ENCODE results near the gene ROPN1L. TPM values are rescaled to one million over a fixed set of nuclear protein-coding genes. Genes with fewer than 3 reads are reported as not detected.

Gene ROPN1L
- total RNA-seq, 1 donor from 2014 or later, result not detected

DNA sequence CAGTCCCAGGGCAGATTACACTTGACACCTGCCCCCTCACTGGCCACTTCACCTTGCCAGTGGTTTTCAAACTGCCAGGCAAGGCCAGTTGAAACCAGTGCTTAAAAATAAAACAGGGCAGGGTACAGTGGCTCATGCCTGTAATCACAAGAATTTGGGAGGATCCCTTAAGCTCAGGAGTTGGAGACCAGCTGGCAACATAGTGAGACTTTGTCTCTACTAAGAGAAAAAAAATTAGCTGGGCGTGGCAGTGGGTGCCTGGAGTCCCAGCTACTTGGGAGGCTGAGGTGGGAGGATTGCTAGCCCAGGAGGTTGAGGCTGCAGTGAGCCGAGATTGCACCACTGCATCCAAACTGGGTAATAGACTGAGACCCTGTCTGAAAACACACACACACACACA is 58.1 kb downstream of the ROPN1L start:
- intact Hi-C loops (cut with DNase I), result no loop called here
- TF ChIP-seq, protein P1, sequence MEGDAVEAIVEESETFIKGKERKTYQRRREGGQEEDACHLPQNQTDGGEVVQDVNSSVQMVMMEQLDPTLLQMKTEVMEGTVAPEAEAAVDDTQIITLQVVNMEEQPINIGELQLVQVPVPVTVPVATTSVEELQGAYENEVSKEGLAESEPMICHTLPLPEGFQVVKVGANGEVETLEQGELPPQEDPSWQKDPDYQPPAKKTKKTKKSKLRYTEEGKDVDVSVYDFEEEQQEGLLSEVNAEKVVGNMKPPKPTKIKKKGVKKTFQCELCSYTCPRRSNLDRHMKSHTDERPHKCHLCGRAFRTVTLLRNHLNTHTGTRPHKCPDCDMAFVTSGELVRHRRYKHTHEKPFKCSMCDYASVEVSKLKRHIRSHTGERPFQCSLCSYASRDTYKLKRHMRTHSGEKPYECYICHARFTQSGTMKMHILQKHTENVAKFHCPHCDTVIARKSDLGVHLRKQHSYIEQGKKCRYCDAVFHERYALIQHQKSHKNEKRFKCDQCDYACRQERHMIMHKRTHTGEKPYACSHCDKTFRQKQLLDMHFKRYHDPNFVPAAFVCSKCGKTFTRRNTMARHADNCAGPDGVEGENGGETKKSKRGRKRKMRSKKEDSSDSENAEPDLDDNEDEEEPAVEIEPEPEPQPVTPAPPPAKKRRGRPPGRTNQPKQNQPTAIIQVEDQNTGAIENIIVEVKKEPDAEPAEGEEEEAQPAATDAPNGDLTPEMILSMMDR (IDR thresholded peaks at IDR 0.05), result no peak
- Histone ChIP-seq H3K27me3 (no peaks in the 10 kb centered on the region), H3K4me3 (no peak overlapping the region), H3K4me1 (no peaks in the 10 kb centered on the region), H3K9me3 (no peaks in the 10 kb centered on the region), H3K36me3 (no peaks in the 10 kb centered on the region), H3K27ac (no peak overlapping the region)
- DNase-seq (ENCODE audit: low spot score in 2 of 2), result no peak

DNA sequence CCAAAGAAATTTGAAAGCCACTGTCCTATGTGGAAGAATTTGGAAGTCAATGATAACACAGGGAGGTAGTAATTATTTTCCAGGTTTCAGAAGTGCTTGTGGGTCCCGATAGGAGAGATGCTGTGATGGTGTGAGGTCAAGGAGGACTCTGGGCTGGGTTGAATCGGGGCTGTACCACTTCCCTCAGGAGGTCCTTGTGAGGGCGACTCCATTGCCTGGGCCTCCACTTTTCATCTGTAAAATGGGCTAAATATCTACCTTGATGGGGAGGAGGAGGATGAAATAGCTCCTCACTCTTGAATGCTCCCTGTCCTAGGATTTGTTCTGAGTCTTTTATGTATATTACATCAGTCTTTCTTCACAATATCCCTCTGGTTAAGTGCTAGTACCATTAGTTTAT is 59.0 kb downstream of the ROPN1L start:
- Histone ChIP-seq H3K36me3 (no peaks in the 10 kb centered on the region), H3K27me3 (no peaks in the 10 kb centered on the region), H3K27ac (no peak overlapping the region), H3K4me3 (no peak overlapping the region), H3K9me3 (no peaks in the 10 kb centered on the region), H3K4me1 (no peaks in the 10 kb centered on the region)
- intact Hi-C loops (cut with DNase I), result no loop called here
- TF ChIP-seq, protein P1 (IDR thresholded peaks at IDR 0.05), result no peak
- DNase-seq (ENCODE audit: low spot score in 2 of 2), result no peak

DNA sequence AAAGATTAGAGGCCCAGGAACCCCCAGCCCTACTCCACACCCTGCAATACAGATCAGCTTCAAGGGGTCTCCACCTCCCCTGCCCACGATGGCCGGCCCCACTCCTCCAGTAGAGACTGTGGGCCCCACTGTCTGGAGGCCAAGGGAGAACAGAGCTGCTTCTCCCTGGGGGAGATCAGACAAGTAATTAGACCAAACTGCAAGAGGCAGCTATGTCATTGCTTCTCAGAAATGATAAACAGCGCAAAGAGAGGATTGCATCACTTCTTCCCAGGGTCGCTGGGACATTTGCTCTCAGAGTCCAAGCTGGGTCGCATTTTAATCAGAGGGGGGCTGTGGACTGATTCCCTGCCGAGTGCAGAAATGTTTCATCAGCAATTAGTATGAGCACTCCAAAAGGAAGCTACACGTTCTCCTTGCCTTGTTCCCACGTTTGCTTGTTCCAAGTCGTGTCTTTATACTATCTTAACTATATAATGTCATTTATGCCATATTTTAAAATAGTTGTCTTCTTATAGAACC is 59.9 kb downstream of the ROPN1L start:
- H3K27me3 ChIP-seq, result no peaks in the 10 kb centered on the region
- no peak for DNase-seq (ENCODE audit: low spot score in 2 of 2)
- no peak overlapping the region for H3K4me3 ChIP-seq
- no peaks in the 10 kb centered on the region for H3K36me3 ChIP-seq
- no peak overlapping the region for H3K27ac ChIP-seq
- TF ChIP-seq, protein P1 (IDR thresholded peaks at IDR 0.05), result no peak
- no peaks in the 10 kb centered on the region for H3K4me1 ChIP-seq
- no peaks in the 10 kb centered on the region for H3K9me3 ChIP-seq
- intact Hi-C loops (cut with DNase I), result no loop called here

DNA sequence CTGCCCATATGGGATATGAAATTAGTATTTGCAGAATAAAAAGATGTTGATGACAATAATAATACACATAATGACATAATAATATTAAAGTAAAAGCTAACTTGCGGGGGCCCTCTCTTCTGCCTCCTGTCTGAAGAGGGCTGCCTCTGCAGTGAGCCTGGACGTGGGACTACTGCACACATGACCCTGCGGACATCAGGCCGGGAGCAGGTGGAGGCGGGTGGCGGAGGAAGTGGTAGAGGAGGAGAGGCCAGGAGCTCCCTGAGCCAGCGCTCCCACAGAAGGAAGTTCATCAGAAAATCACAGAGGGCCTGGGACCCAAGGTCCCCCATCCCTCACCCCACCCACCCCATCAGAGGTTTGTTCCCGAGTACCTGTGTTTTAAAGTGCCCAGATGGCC is 60.5 kb downstream of the ROPN1L start:
- DNase-seq (ENCODE audit: low spot score in 2 of 2), result no peak
- intact Hi-C loops (cut with DNase I), result no loop called here
- H3K27ac ChIP-seq, result no peak overlapping the region
- H3K4me1 ChIP-seq, result no peaks in the 10 kb centered on the region
- TF ChIP-seq, protein P1 (IDR thresholded peaks at IDR 0.05), result no peak
- no peaks in the 10 kb centered on the region for H3K27me3 ChIP-seq
- no peaks in the 10 kb centered on the region for H3K36me3 ChIP-seq
- no peaks in the 10 kb centered on the region for H3K9me3 ChIP-seq
- no peak overlapping the region for H3K4me3 ChIP-seq

DNA sequence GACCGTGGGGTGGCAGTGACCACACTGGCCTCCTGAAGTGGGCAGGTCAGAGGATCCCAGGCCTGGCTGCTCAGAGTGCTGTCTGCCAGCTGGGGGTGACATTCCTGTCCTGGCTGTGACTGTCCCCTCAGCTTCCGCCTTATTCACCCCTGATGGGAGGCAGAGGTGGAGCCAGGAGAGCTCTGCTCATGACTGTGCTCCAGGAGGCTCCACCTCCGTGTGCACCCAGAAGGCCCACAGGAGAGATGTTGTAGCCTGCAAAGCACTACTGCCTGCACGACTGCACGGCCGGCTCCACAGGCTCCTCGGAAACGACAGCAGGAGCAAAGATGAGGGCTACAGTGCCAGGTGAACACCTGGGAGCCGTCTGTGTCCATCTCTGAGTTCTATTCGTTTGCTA is 60.9 kb downstream of the ROPN1L start:
- intact Hi-C loops (cut with DNase I), result no loop called here
- Histone ChIP-seq H3K36me3 (no peaks in the 10 kb centered on the region), H3K4me3 (no peak overlapping the region), H3K9me3 (no peaks in the 10 kb centered on the region), H3K27me3 (no peaks in the 10 kb centered on the region), H3K27ac (no peak overlapping the region), H3K4me1 (no peaks in the 10 kb centered on the region)
- DNase-seq (ENCODE audit: low spot score in 2 of 2), result no peak
- TF ChIP-seq, protein P1 (IDR thresholded peaks at IDR 0.05), result no peak

DNA sequence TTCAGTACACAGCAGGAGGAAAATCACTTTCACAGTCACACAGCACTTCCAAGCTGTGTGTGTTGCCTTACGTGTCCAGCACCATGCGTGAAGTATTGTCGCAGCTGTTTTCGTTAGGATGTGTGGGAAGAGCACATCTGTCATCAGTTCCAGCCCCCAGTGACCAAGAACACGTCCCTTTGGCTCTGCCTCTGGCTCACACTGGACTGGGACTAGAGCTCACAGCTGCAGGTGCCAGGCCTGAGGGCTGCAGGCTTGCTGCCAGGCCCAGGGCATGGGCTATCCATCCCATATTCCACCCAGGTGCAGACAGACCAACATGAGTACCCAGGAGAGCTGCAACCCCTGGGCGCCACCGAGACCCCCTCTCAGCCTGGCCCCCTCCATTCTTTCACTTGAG is 61.6 kb downstream of the ROPN1L start:
- TF ChIP-seq, protein P1 (IDR thresholded peaks at IDR 0.05), result no peak
- no peaks in the 10 kb centered on the region for H3K9me3 ChIP-seq
- no peak for DNase-seq (ENCODE audit: low spot score in 2 of 2)
- H3K4me3 ChIP-seq, result no peak overlapping the region
- no peak overlapping the region for H3K27ac ChIP-seq
- H3K36me3 ChIP-seq, result no peaks in the 10 kb centered on the region
- H3K27me3 ChIP-seq, result no peaks in the 10 kb centered on the region
- no peaks in the 10 kb centered on the region for H3K4me1 ChIP-seq
- intact Hi-C loops (cut with DNase I), result no loop called here

Data from ascending aorta (tissue), 2 donors.